ENCODE results near the gene KHDRBS1. TPM values are rescaled to one million over a fixed set of nuclear protein-coding genes. Genes with fewer than 3 reads are reported as not detected.

The KHDRBS1 gene, protein sequence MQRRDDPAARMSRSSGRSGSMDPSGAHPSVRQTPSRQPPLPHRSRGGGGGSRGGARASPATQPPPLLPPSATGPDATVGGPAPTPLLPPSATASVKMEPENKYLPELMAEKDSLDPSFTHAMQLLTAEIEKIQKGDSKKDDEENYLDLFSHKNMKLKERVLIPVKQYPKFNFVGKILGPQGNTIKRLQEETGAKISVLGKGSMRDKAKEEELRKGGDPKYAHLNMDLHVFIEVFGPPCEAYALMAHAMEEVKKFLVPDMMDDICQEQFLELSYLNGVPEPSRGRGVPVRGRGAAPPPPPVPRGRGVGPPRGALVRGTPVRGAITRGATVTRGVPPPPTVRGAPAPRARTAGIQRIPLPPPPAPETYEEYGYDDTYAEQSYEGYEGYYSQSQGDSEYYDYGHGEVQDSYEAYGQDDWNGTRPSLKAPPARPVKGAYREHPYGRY
- total RNA-seq: 102 TPM

GRCh38 chr1:32013386-32014198, at the start of gene KHDRBS1:
TSS of gene KHDRBS1 (plus strand) at chr1:32013868. CDS start at chr1:32013996, 128 bp downstream.

DNA sequence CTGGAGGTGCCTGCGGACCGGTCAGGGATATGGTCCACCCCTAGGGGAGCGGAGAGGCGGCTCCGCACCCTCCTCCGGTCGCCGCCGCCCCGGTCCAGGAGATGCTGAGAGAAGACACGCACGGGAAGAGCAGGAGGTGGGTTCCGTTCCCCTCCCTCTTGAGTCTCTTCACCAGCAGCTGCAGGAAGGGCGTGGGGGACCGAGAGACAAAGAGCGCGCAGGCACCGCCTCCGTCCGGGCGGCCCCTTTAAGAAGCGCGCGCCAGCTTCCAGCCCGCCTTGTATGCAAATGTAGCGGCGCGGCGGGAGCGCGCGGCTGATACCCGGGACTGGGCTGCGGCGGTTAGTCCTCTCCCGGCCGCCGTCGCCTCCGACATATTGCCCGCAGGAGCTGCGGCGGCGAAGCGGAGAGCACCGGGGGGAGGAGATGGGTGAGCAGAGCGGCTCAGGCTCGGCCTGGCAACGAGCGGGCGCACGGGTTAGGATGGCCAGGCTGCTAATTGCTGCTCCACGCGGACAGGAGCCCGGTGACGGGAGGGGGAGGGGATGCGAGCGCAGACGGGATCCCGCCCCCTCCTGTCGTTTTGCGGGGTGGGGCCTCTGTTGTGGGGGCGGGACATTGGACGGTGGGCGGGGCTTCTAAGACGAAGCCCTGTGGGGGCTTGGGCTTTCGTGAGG, 59.1 kb downstream of the KHDRBS1 start, which contains the start of gene TMEM39B:
TSS of gene TMEM39B (plus strand) at position 318 of the 677 bp plus-strand sequence. CDS start at position 427, 109 bp downstream.

Small RNAs within 50 kb of the gene (small RNA-seq; reads per million reads assigned to genes)
- gene MIR5585 (not detected), gene RF00017 (not detected)

Other genes starting within 250 kb of the KHDRBS1 start
- gene ADGRB2, start 249.5 kb upstream of the KHDRBS1 start, total RNA-seq: 59.5 TPM
- gene SPOCD1, start 197.8 kb upstream of the KHDRBS1 start, total RNA-seq: 0.23 TPM
- gene PTP4A2, start 75.5 kb upstream of the KHDRBS1 start, total RNA-seq: 444 TPM
- gene TMEM39B, start 59.1 kb downstream of the KHDRBS1 start, total RNA-seq: 7.2 TPM
- 36.2 TPM for gene KPNA6, start 94.2 kb downstream of the KHDRBS1 start, total RNA-seq
- gene TXLNA, start 165.8 kb downstream of the KHDRBS1 start, total RNA-seq: 26.3 TPM
- gene CCDC28B, start 186.7 kb downstream of the KHDRBS1 start, total RNA-seq: 23.5 TPM
- 4.6 TPM for gene IQCC, start 191.8 kb downstream of the KHDRBS1 start, total RNA-seq
- not detected for gene DCDC2B, start 195.2 kb downstream of the KHDRBS1 start, total RNA-seq
- 14.8 TPM for gene TMEM234, start 208.5 kb downstream of the KHDRBS1 start, total RNA-seq
- 107 TPM for gene EIF3I, start 208.5 kb downstream of the KHDRBS1 start, total RNA-seq
- gene FAM167B, start 233.4 kb downstream of the KHDRBS1 start, total RNA-seq: 0.46 TPM
- gene LCK, start 237.4 kb downstream of the KHDRBS1 start, total RNA-seq: 0.23 TPM